Measurements from ENCODE around the gene CTAGE6.
"Not testable (repeated sequence)": the region's sequence is repeated elsewhere in the genome, so short reads cannot be mapped to it uniquely, and the experiment has no call there.

The CTAGE6 gene

GRCh38 chr7:143757596-143757995, at the start of gene CTAGE6:
Gene CTAGE6, minus strand, starts transcription at chr7:143757696. Its CDS starts 38 bp downstream, at chr7:143757658.
- DNase-seq (ENCODE audit: low read depth), result not testable (repeated sequence)

DNA sequence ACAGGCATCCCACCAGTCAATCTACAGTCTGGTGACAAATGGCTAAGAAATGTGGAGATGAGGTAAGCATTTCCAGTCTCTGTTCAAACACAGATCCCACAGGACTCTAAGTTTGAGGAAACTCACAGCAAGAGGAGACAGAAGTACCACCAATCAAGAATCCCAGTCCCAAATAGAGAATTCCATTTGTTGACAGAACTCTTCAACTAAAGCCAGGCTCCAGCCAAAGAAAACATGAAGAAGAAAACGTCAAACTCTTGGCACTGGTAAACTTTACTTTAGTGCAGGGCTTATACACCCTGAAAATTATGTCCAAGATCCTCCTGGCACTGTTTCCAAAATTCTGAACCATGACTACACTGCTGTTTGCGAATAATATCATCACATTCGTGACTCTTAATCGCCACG, 49.2 kb upstream of the CTAGE6 start:
- DNase-seq (ENCODE audit: low read depth), result not testable (repeated sequence)

DNA sequence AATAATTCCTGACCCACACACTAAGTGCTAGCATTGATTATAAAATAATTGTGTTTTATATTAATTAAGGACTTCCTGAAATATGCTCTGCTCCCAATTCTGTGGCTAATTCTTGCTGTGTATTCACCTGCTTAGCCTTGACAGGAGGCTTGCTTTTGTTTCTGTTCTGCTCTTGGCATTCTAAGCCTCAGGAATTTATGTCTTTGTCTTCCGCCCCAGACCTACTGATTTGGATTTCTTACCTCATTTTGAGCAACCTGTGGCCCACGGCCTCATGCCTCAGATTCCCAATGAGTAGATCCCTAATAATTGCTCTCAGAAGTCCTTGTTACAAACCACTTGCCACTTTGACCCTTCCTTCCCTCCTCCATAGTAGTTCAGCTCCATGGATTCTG, 40.4 kb upstream of the CTAGE6 start:
- DNase-seq (ENCODE audit: low read depth), result not testable (repeated sequence)

DNA sequence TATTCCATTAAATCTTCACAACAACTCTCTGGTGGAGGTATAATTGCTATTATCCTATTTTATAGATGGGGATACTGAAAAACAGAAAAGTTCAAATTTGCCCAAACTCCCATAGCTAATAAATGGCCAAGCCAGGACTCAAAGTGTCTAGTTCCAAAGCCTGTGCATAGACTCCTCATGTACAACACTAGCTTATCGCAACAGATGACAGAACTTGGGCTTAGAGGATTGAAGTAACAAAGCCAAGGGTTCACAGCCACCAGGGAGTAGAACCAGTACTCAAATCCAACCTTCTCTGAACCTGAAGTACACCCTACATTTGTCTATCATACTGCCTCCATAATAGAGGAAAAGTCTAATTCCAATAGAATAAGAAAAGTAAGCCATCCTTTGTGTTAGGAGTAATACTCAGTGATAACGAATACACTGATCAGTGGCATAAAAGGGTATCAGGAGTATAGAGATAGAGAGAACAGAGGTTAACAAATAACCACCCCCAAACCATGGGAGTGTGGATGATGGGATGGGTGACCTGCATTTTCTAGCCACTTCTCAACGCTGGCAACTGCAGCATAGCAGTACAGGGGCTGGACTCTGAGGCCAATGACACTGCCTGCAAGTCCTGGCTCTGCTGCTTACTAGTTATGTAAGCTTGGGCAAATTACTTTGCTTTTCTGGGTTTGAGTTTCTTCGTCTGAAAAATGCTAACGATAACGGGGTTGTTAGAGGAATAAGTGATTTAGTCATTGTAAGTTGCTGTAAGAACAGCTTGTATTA, 39.8 kb upstream of the CTAGE6 start:
- DNase-seq (ENCODE audit: low read depth), result not testable (repeated sequence)

DNA sequence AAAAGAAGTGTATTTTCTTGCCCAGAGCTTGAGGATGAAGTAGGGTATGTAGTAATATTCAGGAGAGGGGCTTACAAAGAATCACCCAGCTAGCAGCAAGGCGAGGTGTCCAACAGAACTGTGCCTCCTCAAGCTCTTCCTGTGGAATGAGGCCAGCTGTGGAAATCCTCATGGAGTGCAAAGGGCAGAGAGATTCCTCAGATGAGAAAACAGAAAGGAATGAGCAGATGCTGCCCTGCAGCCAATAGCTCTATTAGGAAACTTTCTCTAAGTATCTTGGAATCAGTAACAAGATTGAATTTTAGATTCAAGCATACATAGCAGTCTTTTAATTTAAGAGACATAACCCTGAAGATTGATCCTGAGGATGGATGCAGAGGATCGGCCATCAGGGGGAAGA, 38.2 kb upstream of the CTAGE6 start:
- DNase-seq (ENCODE audit: low read depth), result not testable (repeated sequence)

DNA sequence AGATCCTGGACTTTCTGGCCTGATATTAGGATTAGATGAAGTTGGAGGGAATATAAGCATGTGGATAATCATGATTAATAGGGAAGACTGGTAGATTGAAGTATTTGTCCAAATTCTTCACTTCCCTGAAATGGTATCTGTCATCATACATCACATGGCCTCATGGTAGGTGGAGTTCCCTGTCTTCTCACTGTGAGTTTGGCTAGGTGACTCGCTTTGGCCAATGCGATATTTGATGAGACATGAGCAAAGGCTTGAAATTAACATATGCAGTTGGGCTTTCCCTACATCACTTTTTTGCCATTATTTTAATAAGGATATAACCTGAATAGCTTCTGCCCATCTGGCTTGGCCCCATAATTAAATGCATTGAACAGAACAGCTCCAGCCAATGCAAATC, 35.1 kb upstream of the CTAGE6 start:
- not testable (repeated sequence) for DNase-seq (ENCODE audit: low read depth)

DNA sequence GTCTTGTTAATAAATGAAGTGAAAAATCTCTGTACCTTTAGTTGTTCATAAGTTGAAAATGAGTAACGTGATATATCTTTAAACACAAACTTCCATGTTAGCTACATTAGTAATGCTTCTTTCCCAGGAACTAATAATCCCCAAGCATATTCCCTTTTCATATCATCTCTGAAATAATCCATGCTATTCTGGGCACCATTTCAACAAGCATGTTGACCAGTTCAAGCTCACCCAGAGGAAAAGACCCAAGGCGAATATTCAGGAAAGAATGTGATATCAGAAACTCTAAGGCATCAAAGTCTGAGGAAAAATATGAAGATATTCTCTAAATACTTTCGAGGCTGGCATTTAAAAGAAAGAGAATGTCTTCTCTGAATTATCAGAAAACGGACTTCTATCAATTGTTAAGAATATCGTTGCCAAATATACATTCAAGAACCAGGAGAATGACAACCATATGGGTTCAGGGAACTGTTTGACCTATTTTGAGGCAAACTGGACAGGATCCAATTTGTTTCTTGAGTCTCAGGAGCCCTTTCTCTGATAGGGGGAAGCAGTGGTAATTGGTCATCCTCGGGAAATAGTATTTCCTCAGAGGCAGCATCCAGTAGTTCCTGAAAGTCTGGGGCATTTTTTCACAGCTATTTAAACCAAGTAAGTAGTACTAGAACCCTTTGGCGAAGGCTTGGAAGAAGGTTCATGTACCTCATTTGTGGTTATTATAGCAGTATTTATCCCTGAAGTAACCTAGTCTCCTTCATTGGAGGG, 28.1 kb upstream of the CTAGE6 start:
- not testable (repeated sequence) for DNase-seq (ENCODE audit: low read depth)

DNA sequence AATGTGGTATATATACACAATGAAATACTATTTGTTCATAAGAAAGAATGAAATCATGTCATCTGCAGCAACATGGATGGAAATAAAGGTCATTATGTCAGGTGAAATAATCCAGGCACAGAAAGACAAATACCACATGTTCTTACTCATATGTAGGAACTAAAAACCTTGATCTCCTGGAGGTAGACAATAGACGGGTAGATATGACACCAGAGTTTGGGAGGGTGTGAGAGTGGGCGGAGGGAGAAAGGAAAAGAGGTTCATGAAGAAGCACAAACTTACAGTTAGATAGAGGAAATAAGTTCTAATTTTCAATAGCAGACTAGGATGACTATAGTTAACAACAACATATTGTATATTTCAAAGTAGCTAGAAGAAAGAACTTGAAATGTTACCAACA, 22.1 kb upstream of the CTAGE6 start:
- DNase-seq (ENCODE audit: low read depth), result not testable (repeated sequence)

GRCh38 chr7:143772738-143773468, 15.4 kb upstream of the CTAGE6 start:
- DNase-seq (ENCODE audit: low read depth), result not testable (repeated sequence)

DNA sequence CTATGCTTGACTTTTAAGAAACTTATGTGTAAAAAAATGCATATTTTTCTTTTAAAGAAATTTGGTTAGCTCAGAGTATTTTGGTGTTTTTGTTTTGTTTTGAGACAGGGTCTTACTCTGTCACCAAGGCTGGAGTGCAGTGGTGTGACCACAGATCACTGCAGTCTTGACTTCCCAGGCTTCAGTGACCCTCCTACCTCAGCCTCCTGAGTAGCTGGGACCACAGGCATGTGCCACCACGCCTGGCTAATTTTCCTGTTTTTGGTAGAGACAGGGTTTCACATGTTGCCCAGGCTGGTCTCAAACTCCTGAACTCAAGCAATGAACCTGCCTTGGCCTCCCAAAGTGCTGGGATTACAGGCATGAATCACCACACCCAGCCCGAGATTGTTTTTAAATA, 10.0 kb upstream of the CTAGE6 start:
- DNase-seq (ENCODE audit: low read depth), result not testable (repeated sequence)

- not testable (repeated sequence) for DNase-seq (ENCODE audit: low read depth)
Measured at GRCh38 chr7:143765678-143766077, 8.2 kb upstream of the CTAGE6 start.

GRCh38 chr7:143763065-143763464, 5.6 kb upstream of the CTAGE6 start:
- not testable (repeated sequence) for DNase-seq (ENCODE audit: low read depth)

- DNase-seq (ENCODE audit: low read depth), result not testable (repeated sequence)
Measured at GRCh38 chr7:143745340-143745739, 12.2 kb downstream of the CTAGE6 start.

DNA sequence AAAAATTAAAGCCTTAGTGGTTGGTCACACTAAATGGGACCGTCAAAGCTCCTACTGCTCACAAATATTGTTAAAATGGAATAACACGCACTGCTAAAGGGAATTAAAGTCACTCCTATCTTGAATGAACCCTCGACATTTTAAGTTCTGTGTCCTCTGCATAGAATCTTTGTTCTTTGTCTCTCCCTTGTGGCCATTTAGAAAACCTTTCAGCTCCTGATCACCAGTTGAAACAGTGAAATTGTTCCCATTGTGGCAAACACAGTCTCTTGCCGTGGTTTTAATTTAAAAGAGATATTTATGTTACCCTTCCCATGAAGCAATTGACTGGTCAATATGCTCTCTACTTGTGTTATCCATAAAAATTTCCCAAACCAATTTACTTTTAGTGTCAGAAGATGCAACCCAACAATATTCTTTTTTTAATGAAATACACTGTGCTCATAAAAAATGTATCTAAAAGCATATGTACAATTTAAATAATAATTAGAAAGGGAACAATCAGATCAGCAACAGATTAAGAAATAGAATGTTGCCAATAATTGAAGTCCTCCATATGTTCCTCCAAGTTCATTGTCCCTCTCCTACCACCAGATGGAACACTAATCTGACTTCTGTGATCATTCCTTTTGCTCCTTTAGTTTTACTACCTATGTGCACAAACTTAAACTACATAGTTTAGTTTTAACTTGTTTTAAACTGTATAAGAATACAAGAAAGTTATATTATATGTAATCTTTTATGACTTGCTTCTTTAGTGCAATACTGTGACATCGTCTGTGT, 20.3 kb downstream of the CTAGE6 start:
- DNase-seq (ENCODE audit: low read depth), result not testable (repeated sequence)

- no peak for DNase-seq (ENCODE audit: low read depth)
Measured at GRCh38 chr7:143735962-143736361, 21.5 kb downstream of the CTAGE6 start.

DNA sequence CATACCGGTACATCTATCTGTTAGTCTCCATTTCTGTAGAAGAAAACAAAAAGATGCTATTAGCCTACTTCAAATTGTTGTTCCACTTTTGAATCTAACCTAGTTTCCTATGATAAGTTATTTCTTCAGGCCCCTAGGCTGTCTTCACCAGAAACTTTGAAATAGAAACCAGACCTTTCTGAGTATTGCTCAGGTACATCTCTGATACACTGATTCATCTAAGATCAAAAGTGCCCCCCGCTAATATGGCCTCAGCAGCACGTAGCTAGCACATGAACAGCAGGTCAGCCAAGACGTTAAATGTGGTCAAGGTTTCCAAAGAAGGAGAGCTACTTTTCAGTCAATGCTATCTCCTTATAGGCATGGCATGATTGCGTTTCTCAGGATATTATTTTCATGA, 23.6 kb downstream of the CTAGE6 start:
- DNase-seq (ENCODE audit: low read depth), result no peak

DNA sequence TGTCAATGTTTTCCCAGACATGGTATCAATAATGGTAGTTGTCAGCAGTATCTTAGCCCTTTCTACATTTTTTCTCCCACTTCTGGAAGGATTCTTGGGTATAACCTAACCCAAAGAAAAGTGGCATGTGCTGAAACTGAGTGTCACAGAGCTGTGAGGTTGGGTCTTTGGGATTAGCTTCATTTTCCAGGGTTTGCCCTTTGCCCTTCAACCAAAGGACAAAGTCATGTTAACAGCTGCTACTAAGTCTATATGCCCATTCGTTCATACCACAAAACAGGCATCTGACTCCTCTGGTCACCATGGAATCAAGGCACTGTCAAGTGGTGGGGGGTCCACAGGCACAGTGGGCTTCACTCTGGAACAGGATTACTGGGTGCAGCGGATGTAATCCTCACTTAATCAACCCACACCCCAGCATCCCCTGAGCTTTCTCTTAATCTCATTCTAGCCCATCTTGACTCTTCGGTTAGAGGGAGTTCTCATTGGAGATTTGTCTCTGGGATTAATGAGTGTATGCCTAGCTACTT, 29.1 kb downstream of the CTAGE6 start:
- no peak for DNase-seq (ENCODE audit: low read depth)

GRCh38 chr7:143727561-143727960, 29.9 kb downstream of the CTAGE6 start:
- DNase-seq (ENCODE audit: low read depth), result not testable (repeated sequence)

DNA sequence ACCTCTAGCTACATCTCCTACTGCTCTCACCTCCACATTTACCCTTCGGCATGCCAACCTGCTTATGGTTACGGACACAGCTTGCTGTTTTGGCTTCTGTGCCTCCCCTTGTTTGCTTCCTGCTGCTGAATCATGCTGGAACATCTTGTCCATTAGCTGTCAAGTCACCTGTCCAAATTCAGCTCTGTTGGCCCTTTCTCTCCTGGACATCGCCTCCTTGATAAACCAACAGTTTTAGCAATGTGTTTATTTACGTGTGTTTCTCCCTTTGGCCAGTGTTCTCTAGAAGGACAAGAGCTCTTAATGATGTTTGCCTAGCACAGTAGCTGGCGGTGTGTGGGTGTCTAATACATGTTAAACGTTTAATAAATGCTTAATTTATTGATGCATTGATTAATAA, 31.4 kb downstream of the CTAGE6 start:
- DNase-seq (ENCODE audit: low read depth), result not testable (repeated sequence)

GRCh38 chr7:143720335-143720734, 37.2 kb downstream of the CTAGE6 start:
- not testable (repeated sequence) for DNase-seq (ENCODE audit: low read depth)

- DNase-seq (ENCODE audit: low read depth), result not testable (repeated sequence)
Measured at GRCh38 chr7:143715543-143716193, 41.8 kb downstream of the CTAGE6 start.
